Tibial nerve (tissue), 4 donors: Measurements from ENCODE around the gene GABARAPL2. TPM values are rescaled to one million over a fixed set of nuclear protein-coding genes. Genes with fewer than 3 reads are reported as not detected.

Source experiments
- DNase-seq, 2 donors: peaks; one replicate each; pipeline ENCODE4 v3.0.0-alpha.2; 2019; ENCODE audit warnings: low spot score in 2 of 2
- H3K27ac ChIP-seq, 4 donors: fragments of 200-600 bp; sonication (generic) in 3 of 4; one replicate each; pipeline ENCODE4 v1.5.1; 2017 to 2019; ENCODE audit warnings: mild to moderate bottlenecking in 1 of 4
- H3K27me3 ChIP-seq, 2 donors: fragments of 200-600 bp; sonication (generic) in 1 of 2; one replicate each; pipeline versions ENCODE4 v1.5.1 to v1.6.0; 2017 to 2019
- H3K36me3 ChIP-seq, 3 donors: fragments of 200-600 bp; sonication (generic); one replicate each; pipeline ENCODE4 v1.5.1; 2018 to 2019
- H3K4me1 ChIP-seq, 4 donors: fragments of 200-600 bp; sonication (generic) in 3 of 4; one replicate each; pipeline ENCODE4 v1.5.1; 2017 to 2019
- H3K4me3 ChIP-seq, 4 donors: fragments of 200-600 bp; sonication (generic) in 3 of 4; one replicate each; pipeline ENCODE4 v1.5.1; 2017 to 2019; ENCODE audit warnings: mild to moderate bottlenecking in 1 of 4, moderate library complexity in 1 of 4
- H3K9me3 ChIP-seq, 4 donors: fragments of 200-600 bp; sonication (generic) in 3 of 4; one replicate each; pipeline ENCODE4 v1.5.1; 2017 to 2019
- CTCF ChIP-seq, 5 experiments: fragments of 200-600 bp in 3 of 5; fragments of 450-650 bp in 2 of 5; sonication (generic) in 3 of 5; IDR thresholded peaks; one replicate each; pipeline ENCODE4 v1.5.1; 2016 to 2019; ENCODE audit warnings: antibody characterized with exemption in 5 of 5, mild to moderate bottlenecking in 3 of 5, moderate library complexity in 2 of 5
- EP300 ChIP-seq, 2 donors: sonication (generic); formaldehyde crosslinking; IDR thresholded peaks; one replicate each; pipeline ENCODE4 v1.6.1; 2017; ENCODE audit warnings: antibody characterized with exemption in 2 of 2, mild to moderate bottlenecking in 1 of 2
- POLR2A ChIP-seq, 2 donors: fragments of 450-650 bp; IDR thresholded peaks; one replicate each; pipeline ENCODE4 v1.6.1; 2017; ENCODE audit warnings: antibody characterized with exemption in 2 of 2, mild to moderate bottlenecking in 2 of 2, moderate library complexity in 2 of 2
- WGBS, 2 donors: methylation state at CpG; one replicate each; pipeline ENCODE4 v1.1.5; 2018; 5-methylcytosine and 5-hydroxymethylcytosine counted together
- total RNA-seq, 4 donors: library from RNA; depleted of rRNA; stranded (reverse); fragments of >200 nt; gene quantifications; one replicate each; pipeline ENCODE4 v1.1.0, GENCODE V29; 2016

The GABARAPL2 gene
- total RNA-seq, 4 donors from 2014 or later: 93.1 to 135 (median 104) TPM

GRCh38 chr16:75599452-75600277, 33.5 kb downstream of the GABARAPL2 start:
- no peaks in the 10 kb centered on the region for H3K9me3 ChIP-seq

DNA sequence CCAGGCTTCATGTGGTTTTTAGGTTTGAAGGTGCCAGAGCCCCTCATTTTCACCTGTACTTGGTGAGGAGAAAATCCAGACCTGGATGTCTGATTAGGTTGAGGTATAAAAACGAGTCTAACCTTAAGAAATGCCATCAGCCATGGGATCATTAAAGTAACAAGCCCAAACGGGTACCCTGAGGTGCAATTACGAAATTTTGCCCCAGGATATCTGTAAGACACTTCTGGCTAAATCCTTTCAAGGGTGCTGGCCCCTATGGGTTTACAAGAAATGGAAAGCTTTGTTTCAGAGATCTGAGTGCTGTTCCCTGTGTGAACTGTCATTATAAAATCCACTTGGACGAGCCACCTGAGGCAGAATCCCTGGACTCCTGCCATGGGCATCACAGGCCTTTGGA, 37.1 kb downstream of the GABARAPL2 start:
- WGBS, 2 donors: 81 to 93% methylated on average over 4 of the region's 4 CpGs
- Histone ChIP-seq H3K4me3 (no peak overlapping the region), H3K27me3 (no peaks in the 10 kb centered on the region), H3K36me3 (peaks cover 2 to 96% (median 21%) of the 10 kb centered on the region in 3 donors), H3K4me1 (no peaks in the 10 kb centered on the region), H3K9me3 (no peaks in the 10 kb centered on the region), H3K27ac (no peak overlapping the region)
- TF ChIP-seq EP300 (IDR thresholded peaks at IDR 0.05) (no peak), CTCF (IDR thresholded peaks at IDR 0.05) (no peak), POLR2A (IDR thresholded peaks at IDR 0.05) (no peak)
- no peak for DNase-seq

More at GRCh38 chr16:75599452-75600277, 33.5 kb downstream of the GABARAPL2 start:
- 75 to 84% methylated on average over 6 of the region's 6 CpGs for WGBS, 2 donors
- Histone ChIP-seq H3K27ac (no peak overlapping the region), H3K36me3 (peaks cover 2 to 77% (median 21%) of the 10 kb centered on the region in 3 donors), H3K4me3 (no peak overlapping the region), H3K4me1 (no peaks in the 10 kb centered on the region), H3K27me3 (no peaks in the 10 kb centered on the region)
- no peak for DNase-seq
- TF ChIP-seq POLR2A (IDR thresholded peaks at IDR 0.05) (no peak), CTCF (IDR thresholded peaks at IDR 0.05) (no peak), EP300 (IDR thresholded peaks at IDR 0.05) (no peak)

GRCh38 chr16:75606507-75606906, 40.3 kb downstream of the GABARAPL2 start:
- DNase-seq: no peak
- Histone ChIP-seq H3K27me3 (no peaks in the 10 kb centered on the region), H3K27ac (no peak overlapping the region), H3K9me3 (no peaks in the 10 kb centered on the region), H3K4me3 (no peak overlapping the region), H3K4me1 (no peaks in the 10 kb centered on the region), H3K36me3 (peaks cover 0 to 95% (median 20%) of the 10 kb centered on the region in 3 donors)
- TF ChIP-seq EP300 (IDR thresholded peaks at IDR 0.05) (no peak), POLR2A (IDR thresholded peaks at IDR 0.05) (no peak), CTCF (IDR thresholded peaks at IDR 0.05) (no peak)
- 94 to 100% methylated on average over 1 of the region's 1 CpG for WGBS, 2 donors

DNA sequence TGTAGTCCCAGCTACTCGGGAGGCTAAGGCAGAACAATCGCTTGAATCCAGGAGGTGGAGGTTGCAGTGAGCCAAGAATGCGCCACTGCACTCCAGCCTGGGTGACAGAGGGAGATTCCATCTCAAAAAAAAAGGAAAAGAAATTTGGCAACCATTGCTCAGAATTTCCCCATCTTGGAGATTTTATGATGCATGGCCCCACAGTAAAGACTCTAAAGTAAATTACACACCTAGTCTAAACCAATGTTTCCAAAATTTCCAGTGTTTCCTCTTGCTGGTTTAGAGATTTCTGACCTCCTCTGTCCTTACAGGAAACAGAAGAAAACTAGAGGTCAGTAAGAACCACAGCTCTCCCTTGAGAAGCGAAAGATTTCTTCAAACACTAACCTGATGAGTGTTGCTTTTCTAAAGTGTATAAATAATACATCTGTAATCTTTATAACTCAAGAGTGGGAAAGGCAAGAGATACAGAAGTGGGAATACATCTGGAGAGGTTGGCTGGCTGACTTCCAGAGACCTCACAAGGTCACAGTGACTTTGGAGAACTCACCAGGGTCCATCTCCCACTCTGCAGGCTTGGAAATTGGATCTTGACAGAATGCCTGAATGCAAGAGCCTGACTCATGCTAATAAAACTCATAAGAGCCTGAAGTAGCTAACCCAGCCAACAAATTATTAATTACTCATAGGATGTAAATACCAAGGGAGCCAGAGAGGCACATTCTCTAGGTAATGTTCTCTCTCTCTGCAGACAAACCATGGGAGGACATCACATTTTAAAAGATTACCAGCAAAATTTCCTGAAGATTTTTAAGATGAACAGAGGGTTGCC, 48.1 kb downstream of the GABARAPL2 start:
- WGBS, 2 donors: 94% methylated on average over 4 of the region's 4 CpGs
- no peak for DNase-seq
- H3K36me3 ChIP-seq: peaks cover 0 to 96% (median 18%) of the 10 kb centered on the region in 3 donors
- no peaks in the 10 kb centered on the region for H3K4me1 ChIP-seq
- TF ChIP-seq EP300 (IDR thresholded peaks at IDR 0.05) (no peak), POLR2A (IDR thresholded peaks at IDR 0.05) (no peak), CTCF (IDR thresholded peaks at IDR 0.05) (no peak)
- no peaks in the 10 kb centered on the region for H3K9me3 ChIP-seq
- H3K27me3 ChIP-seq: no peaks in the 10 kb centered on the region
- H3K27ac ChIP-seq: no peak overlapping the region
- H3K4me3 ChIP-seq: no peak overlapping the region

- 93% methylated on average over 2 of the region's 2 CpGs for WGBS, 2 donors
- H3K27ac ChIP-seq: no peak overlapping the region
- H3K9me3 ChIP-seq: no peaks in the 10 kb centered on the region
- no peaks in the 10 kb centered on the region for H3K27me3 ChIP-seq
- TF ChIP-seq CTCF (IDR thresholded peaks at IDR 0.05) (no peak), EP300 (IDR thresholded peaks at IDR 0.05) (no peak), POLR2A (IDR thresholded peaks at IDR 0.05) (no peak)
- DNase-seq: no peak
- H3K4me1 ChIP-seq: peaks cover 0 to 6% (median 0%) of the 10 kb centered on the region in 4 donors
- no peak overlapping the region for H3K4me3 ChIP-seq
- peaks cover 0 to 95% (median 18%) of the 10 kb centered on the region in 3 donors for H3K36me3 ChIP-seq
Observed at GRCh38 chr16:75615619-75616018, 49.4 kb downstream of the GABARAPL2 start.
